OCI-LY7 (cell line): ENCODE data around the gene HMMR. TPM values are rescaled to one million over a fixed set of nuclear protein-coding genes. Genes with fewer than 3 reads are reported as not detected.

ENCODE experiments used
- BruUV-seq: library from RNA; stranded (reverse); fragments of 400-500 nt; replicated peaks from 2 replicates; lab custom pipeline; 2021; lab: Mats Ljungman, UMichigan
- CTCF ChIA-PET: fragments of 300-600 bp; sonication (Branson Sonifier 250); formaldehyde crosslinking; loops from one replicate; lab custom pipeline; 2022; ENCODE audit warnings: antibody characterized with exemption; ENCODE audit not compliant: unreplicated experiment; lab: Charles Lee
- POLR2A ChIA-PET: fragments of 300-600 bp; sonication (Branson Sonifier 250); formaldehyde crosslinking; loops from one replicate; lab custom pipeline; 2022; ENCODE audit warnings: antibody characterized with exemption; lab: Charles Lee
- DNase-seq: peaks from one replicate; pipeline ENCODE4 v3.0.0-alpha.2; 2015; ENCODE audit warnings: low spot score
- H2AFZ ChIP-seq: fragments of 200-600 bp; sonication (generic), shearing (Covaris generic); 2 replicates; pipeline ENCODE4 v1.6.1; 2014; ENCODE audit warnings: mild to moderate bottlenecking, antibody characterized with exemption, low read length, moderate library complexity
- H3K27ac ChIP-seq: fragments of 200-600 bp; sonication (generic); 2 replicates; pipeline ENCODE4 v1.5.1; 2014; ENCODE audit warnings: mixed run types, low read depth, mild to moderate bottlenecking, moderate library complexity, low read length, inconsistent platforms; ENCODE audit not compliant: poor library complexity, severe bottlenecking
- H3K36me3 ChIP-seq: fragments of 200-600 bp; sonication (generic); 2 replicates; pipeline ENCODE4 v1.6.1; 2014; ENCODE audit warnings: mild to moderate bottlenecking, antibody characterized with exemption, low read length, moderate library complexity, mixed read lengths; ENCODE audit not compliant: insufficient read depth
- H3K4me1 ChIP-seq: fragments of 200-600 bp; sonication (generic); 2 replicates; pipeline ENCODE4 v1.5.1; 2014; ENCODE audit warnings: mild to moderate bottlenecking, low read length; ENCODE audit not compliant: insufficient read depth, poor library complexity, severe bottlenecking
- H3K4me2 ChIP-seq: fragments of 200-600 bp; sonication (generic); 2 replicates; pipeline ENCODE4 v1.6.1; 2014; ENCODE audit warnings: mild to moderate bottlenecking, low read length
- H3K4me3 ChIP-seq: fragments of 200-600 bp; sonication (generic); 2 replicates; pipeline ENCODE4 v1.5.1; 2014; ENCODE audit warnings: mild to moderate bottlenecking, low read depth, low read length; ENCODE audit not compliant: poor library complexity, severe bottlenecking
- H3K79me2 ChIP-seq: fragments of 200-600 bp; sonication (generic); 2 replicates; pipeline ENCODE4 v1.6.1; 2016; ENCODE audit warnings: low read depth, mild to moderate bottlenecking, low read length, moderate library complexity, mixed read lengths; ENCODE audit not compliant: insufficient read depth
- H3K9me2 ChIP-seq: fragments of 200-600 bp; sonication (generic); 2 replicates; pipeline ENCODE4 v1.6.1; 2016; ENCODE audit warnings: mild to moderate bottlenecking, low read length, mixed read lengths; ENCODE audit not compliant: insufficient read depth
- H3K9me3 ChIP-seq: fragments of 200-600 bp; sonication (generic); 2 replicates; pipeline ENCODE4 v1.6.1; 2014; ENCODE audit warnings: mild to moderate bottlenecking, mixed run types, low read length, mixed read lengths
- H4K20me1 ChIP-seq: fragments of 200-600 bp; sonication (generic); 2 replicates; pipeline ENCODE4 v1.6.1; 2014; ENCODE audit warnings: mild to moderate bottlenecking, antibody characterized with exemption, low read length, moderate library complexity, mixed read lengths; ENCODE audit not compliant: insufficient read depth
- EZH2phosphoT487 ChIP-seq: fragments of 200-600 bp; sonication (generic); IDR thresholded peaks from 2 replicates; pipeline ENCODE4 v1.6.1; 2018; ENCODE audit warnings: low read depth, borderline replicate concordance, mild to moderate bottlenecking, mixed run types, antibody characterized with exemption, low read length, moderate library complexity, mixed read lengths
- intact Hi-C: fragments of 100-400 bp; cut with micrococcal nuclease; formaldehyde crosslinking; loops from one replicate; pipeline ENCODE4 v1.10.0; 2022; ENCODE audit not compliant: unreplicated experiment
- total RNA-seq, 2 experiments: library from RNA; depleted of rRNA in 1 of 2; stranded (reverse); fragments of >200 nt in 1 of 2; shearing (Covaris generic) in 1 of 2; gene quantifications; 2 replicates each; pipeline ENCODE4 v1.2.3, GENCODE V29; 2014 to 2022
- TF ChIP-seq, protein P1 (sequence below): fragments of 200-600 bp; sonication (generic); conservative IDR thresholded peaks from 2 replicates; pipeline ENCODE4 v1.5.1; 2014; ENCODE audit warnings: mild to moderate bottlenecking, antibody characterized with exemption, low read length, moderate library complexity, mixed read lengths

Gene HMMR
- total RNA-seq, 2 experiments from 2014 or later = 44.1 to 107 TPM

DNA sequence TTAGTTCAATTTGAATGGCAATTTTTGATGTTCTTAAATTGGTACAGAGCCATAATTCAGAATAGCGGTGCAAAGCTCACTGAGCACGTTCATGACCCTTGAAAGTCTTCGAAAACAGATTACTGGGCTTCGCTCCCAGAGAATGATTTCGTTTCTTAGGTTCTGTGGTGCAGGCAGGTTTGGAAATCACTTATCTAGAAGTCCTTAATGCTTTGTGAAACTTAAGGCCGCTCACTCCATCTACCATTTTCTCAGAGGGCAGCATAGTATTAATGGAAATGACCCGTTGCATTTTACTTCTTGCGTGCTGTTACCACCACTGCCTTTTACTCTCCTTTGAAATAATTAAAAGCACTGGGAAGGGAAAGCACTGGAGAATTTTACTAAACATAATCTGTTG is 42.1 kb downstream of the HMMR start:
- peaks cover 21% of the 10 kb centered on the region for H3K4me1 ChIP-seq
- DNase-seq = no peak
- peak overlapping the region; percentile 89 for H3K4me2 ChIP-seq
- peak overlapping the region; percentile 78 for H3K4me3 ChIP-seq
- intact Hi-C loops = no loop called here
- H3K79me2 ChIP-seq = peaks cover 38% of the 10 kb centered on the region
- ChIA-PET CTCF (no interaction called here), POLR2A (interaction anchor here (1.0 to 5.1 kb wide), 6 partner anchors 10 to 64 kb away, joined by 3 to 72 read pairs (median 6); partner anchors contain the start of genes HMMR and NUDCD2)
- H3K27ac ChIP-seq = peak overlapping the region; percentile 75
- H3K36me3 ChIP-seq = no peaks in the 10 kb centered on the region
- no peaks in the 10 kb centered on the region for H3K9me2 ChIP-seq
- BruUV-seq = no TSS peak
- H2AFZ ChIP-seq = peak overlapping the region; percentile 99
- H3K9me3 ChIP-seq = no peaks in the 10 kb centered on the region
- TF ChIP-seq, protein P1, sequence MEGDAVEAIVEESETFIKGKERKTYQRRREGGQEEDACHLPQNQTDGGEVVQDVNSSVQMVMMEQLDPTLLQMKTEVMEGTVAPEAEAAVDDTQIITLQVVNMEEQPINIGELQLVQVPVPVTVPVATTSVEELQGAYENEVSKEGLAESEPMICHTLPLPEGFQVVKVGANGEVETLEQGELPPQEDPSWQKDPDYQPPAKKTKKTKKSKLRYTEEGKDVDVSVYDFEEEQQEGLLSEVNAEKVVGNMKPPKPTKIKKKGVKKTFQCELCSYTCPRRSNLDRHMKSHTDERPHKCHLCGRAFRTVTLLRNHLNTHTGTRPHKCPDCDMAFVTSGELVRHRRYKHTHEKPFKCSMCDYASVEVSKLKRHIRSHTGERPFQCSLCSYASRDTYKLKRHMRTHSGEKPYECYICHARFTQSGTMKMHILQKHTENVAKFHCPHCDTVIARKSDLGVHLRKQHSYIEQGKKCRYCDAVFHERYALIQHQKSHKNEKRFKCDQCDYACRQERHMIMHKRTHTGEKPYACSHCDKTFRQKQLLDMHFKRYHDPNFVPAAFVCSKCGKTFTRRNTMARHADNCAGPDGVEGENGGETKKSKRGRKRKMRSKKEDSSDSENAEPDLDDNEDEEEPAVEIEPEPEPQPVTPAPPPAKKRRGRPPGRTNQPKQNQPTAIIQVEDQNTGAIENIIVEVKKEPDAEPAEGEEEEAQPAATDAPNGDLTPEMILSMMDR = no peak
- no peak for TF ChIP-seq EZH2phosphoT487
- H4K20me1 ChIP-seq = peaks cover 13% of the 10 kb centered on the region

DNA sequence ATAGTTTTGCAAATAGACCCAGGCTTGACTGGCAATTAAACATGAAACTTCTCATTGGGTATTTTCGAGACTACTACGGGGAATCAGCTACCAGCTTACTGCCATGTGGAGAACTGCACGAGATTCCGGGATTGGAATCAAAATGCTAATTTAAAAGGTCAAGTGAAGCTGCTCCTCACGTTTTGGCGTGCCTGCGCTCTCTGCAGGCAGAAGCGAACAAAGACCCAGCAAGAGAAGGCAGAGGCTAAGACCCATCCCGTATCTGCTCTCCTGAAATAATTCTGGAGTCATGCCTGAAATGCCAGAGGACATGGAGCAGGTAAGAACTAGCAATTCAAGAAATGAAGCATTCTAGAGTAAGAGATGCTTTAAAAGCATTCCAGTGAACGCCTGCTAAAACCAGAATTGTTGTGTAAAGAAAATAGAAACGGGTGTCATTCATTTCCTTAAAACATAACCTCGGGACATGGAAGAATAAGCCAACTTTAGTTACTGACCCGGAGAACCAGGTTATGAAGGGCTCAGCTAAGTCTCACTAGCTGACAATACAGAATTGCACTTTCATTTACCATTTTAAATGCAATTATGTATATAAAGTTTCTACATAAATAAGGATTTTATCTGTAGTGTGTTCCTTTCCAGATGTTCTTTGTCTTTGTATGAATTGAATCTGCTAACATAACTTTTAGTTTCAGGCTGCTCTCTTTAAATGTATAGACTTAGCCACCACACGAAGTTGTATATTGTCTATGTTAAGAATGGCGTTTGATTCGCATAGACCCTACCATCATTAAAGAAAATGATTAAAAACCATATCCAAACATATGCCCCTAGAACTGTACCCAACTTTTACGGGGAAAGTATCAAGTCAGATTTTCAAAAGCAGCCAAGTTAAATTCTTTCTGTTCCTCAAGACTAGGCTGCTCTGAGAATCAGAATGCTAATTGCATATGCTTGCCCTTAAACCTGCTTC is 43.0 kb downstream of the HMMR start:
- peak; percentile 65 for DNase-seq
- Histone ChIP-seq H3K4me3 (peak overlapping the region; percentile 78), H3K9me3 (no peaks in the 10 kb centered on the region), H2AFZ (peak overlapping the region; percentile 99), H3K36me3 (0 out of 2 replicates have a peak, but pooled peaks cover 4% of the 10 kb centered on the region), H3K79me2 (peaks cover 47% of the 10 kb centered on the region), H3K27ac (peak overlapping the region; percentile 75), H3K4me1 (peaks cover 29% of the 10 kb centered on the region), H3K4me2 (peak overlapping the region; percentile 89), H4K20me1 (peaks cover 13% of the 10 kb centered on the region), H3K9me2 (no peaks in the 10 kb centered on the region)
- CTCF ChIA-PET = no interaction called here
- BruUV-seq = TSS peak; percentile 25
- POLR2A ChIA-PET = interaction anchor here (0.7 to 5.1 kb wide), 5 partner anchors 11 to 65 kb away, joined by 4 to 72 read pairs (median 5); partner anchors contain the start of genes HMMR and NUDCD2
- no peak for TF ChIP-seq EZH2phosphoT487
- TF ChIP-seq, protein P1 = peak; percentile 73
- intact Hi-C loops = no loop called here
